GM23338 (cell line): ENCODE data around the gene ALG1L2.
"Not testable (repeated sequence)": the region's sequence is repeated elsewhere in the genome, so short reads cannot be mapped to it uniquely, and the experiment has no call there.

Experiments
- CREB1 ChIP-seq: fragments of 250-450 bp; sonication (Bioruptor Pico); IDR thresholded peaks from 2 replicates; pipeline ENCODE4 v1.5.0; 2020; ENCODE audit warnings: low read depth, mild to moderate bottlenecking, moderate library complexity
- CTCF ChIP-seq, 2 experiments: fragments of 200-600 bp in 1 of 2; sonication (generic) in 1 of 2; conservative IDR thresholded peaks; 2 replicates each; pipeline versions ENCODE4 v1.5.1 to v1.6.1; 2016 to 2017; ENCODE audit warnings: antibody characterized with exemption in 2 of 2, low read depth in 2 of 2, mild to moderate bottlenecking in 2 of 2, moderate library complexity in 1 of 2
- EZH2 ChIP-seq: fragments of 200-600 bp; sonication (generic); IDR thresholded peaks from one replicate; pipeline ENCODE4 v1.8.0; 2017; ENCODE audit warnings: antibody characterized with exemption, mild to moderate bottlenecking, low read depth; ENCODE audit not compliant: unreplicated experiment
- EZH2phosphoT487 ChIP-seq: fragments of 200-600 bp; sonication (generic); IDR thresholded peaks from one replicate; pipeline ENCODE4 v1.8.1; 2018; ENCODE audit warnings: antibody characterized with exemption; ENCODE audit not compliant: unreplicated experiment
- JUNB ChIP-seq: IDR thresholded peaks from one replicate; pipeline ENCODE4 v1.6.1; 2016; ENCODE audit warnings: antibody characterized with exemption; ENCODE audit not compliant: unreplicated experiment
- NANOG ChIP-seq: IDR thresholded peaks from 2 replicates; pipeline ENCODE4 v1.6.1; 2016; ENCODE audit warnings: antibody characterized with exemption, borderline replicate concordance
- POLR2AphosphoS5 ChIP-seq: IDR thresholded peaks from 2 replicates; pipeline ENCODE4 v1.6.1; 2016; ENCODE audit warnings: antibody characterized with exemption, low read depth
- REST ChIP-seq: IDR thresholded peaks from one replicate; pipeline ENCODE4 v1.6.1; 2018; ENCODE audit warnings: antibody characterized with exemption; ENCODE audit not compliant: unreplicated experiment

DNA sequence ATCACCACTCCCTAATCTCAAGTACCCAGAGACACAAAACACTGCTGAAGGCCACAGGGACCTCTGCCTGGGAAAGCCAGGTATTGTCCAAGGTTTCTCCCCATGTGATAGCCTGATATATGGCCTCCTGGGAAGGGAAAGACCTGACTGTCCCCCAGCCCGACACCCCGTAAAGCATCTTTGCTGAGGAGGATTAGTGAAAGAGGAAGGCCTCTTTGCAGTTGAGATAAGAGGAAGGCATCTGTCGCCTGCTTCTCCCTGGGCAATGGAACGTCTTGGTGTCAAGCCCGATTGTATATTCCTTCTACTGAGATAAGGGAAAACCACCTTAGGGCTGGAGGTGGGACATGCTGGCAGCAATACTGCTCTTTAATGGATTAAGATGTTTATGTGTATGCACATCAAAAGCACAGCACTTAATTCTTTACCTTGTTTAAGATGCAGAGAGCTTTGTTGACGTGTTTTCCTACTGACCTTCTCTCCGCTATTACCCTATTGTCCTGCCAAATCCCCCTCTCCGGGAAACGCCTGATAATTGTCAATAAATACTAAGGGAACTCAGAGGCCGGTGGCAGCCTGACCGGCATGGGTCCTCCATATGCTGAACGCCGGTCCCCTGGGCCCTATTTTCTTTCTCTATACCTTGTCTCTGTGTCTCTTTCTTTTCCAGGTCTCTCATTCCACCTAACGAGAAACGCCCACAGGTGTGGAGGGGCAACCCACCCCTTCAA lies 23.9 kb upstream of the ALG1L2 start:
- TF ChIP-seq CTCF (conservative IDR thresholded peaks at IDR 0.05; ENCODE audit: low read depth in 2 of 2); EZH2; POLR2AphosphoS5; REST; JUNB; EZH2phosphoT487; CREB1; NANOG: not testable (repeated sequence)
